Fibroblast of the aortic adventitia (primary cell): ENCODE measurements around the gene MPV17. TPM values are rescaled to one million over a fixed set of nuclear protein-coding genes. Genes with fewer than 3 reads are reported as not detected.

Experiments
- DNase-seq: peaks from one replicate; pipeline ENCODE4 v3.0.0-alpha.2; 2010; ENCODE audit warnings: low read depth
- H3K4me3 ChIP-seq: 2 replicates; pipeline ENCODE4 v1.5.1; 2011; ENCODE audit warnings: low read depth, mild to moderate bottlenecking, control low read depth, low read length, moderate library complexity
- total RNA-seq: library from RNA; depleted of rRNA; stranded (reverse); fragments of >200 nt; gene quantifications from 2 replicates; pipeline ENCODE4 v1.2.3, GENCODE V29; 2012; ENCODE audit warnings: low replicate concordance
- TF ChIP-seq, protein P1 (sequence below): IDR thresholded peaks from 2 replicates; pipeline ENCODE4 v1.5.1; 2011; ENCODE audit warnings: mild to moderate bottlenecking, low read length, control low read depth, inconsistent platforms; ENCODE audit not compliant: insufficient read depth

Gene MPV17
- total RNA-seq, 1 donor, result 92.8 TPM

DNA sequence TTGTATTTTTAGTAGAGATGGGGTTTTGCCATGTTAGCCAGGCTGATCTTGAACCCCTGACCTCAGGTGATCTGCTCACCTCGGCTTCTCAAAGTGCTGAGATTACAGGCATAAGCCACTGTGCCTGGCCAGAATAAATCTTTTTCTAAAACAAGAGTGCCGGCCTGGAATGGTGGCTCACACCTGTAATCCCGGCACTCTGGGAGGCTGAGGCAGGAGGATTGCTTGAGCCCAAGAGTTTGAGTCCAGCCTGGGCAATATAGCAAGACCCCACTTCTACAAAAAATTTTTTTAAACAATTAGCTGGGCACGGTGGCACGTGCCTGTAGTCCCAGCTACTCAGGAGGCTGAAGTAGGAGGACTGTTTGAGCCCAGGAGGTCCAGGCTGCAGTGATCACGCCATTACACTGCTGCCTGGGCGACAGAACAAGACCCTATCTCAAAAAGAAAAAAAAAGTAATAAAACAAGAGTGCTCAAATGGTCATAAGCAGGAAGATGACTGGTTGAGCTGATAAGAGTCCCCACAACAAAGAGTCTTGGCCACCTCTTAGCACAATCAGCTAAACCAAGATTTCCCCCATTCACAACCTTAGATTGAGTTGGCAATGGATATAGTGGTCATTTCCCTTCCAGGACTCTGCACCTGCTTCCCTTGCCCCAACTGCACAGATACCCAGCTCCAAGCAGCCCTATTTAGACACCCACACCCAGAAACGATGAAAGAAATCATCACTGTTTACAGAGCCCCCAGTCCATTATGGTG is 8.8 kb downstream of the MPV17 start:
- TF ChIP-seq, protein P1, sequence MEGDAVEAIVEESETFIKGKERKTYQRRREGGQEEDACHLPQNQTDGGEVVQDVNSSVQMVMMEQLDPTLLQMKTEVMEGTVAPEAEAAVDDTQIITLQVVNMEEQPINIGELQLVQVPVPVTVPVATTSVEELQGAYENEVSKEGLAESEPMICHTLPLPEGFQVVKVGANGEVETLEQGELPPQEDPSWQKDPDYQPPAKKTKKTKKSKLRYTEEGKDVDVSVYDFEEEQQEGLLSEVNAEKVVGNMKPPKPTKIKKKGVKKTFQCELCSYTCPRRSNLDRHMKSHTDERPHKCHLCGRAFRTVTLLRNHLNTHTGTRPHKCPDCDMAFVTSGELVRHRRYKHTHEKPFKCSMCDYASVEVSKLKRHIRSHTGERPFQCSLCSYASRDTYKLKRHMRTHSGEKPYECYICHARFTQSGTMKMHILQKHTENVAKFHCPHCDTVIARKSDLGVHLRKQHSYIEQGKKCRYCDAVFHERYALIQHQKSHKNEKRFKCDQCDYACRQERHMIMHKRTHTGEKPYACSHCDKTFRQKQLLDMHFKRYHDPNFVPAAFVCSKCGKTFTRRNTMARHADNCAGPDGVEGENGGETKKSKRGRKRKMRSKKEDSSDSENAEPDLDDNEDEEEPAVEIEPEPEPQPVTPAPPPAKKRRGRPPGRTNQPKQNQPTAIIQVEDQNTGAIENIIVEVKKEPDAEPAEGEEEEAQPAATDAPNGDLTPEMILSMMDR, result no peak
- no peak for DNase-seq
- no peak overlapping the region for H3K4me3 ChIP-seq

- no peak overlapping the region for H3K4me3 ChIP-seq
- TF ChIP-seq, protein P1, result no peak
- DNase-seq, result no peak
Observed at GRCh38 chr2:27312152-27312551, 10.7 kb downstream of the MPV17 start.

DNA sequence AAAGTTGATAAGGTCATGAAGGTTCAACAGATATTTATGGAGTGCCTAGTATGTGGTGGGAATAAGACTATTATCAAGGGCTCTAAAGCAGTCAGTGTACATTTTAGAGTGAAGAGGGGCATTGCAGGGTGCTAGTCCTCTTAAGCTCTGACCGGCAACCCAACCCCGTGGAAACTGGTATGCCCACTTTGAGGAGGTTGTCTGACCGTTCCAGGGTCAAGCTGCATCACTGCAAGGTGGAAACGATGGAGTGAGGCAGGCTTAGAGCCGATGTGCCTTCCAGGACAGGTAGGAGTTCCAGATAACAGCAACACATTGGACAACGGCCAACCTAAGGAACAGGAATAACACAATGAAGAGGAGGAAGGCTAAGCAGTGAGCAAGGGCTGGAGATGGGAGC is 13.2 kb downstream of the MPV17 start:
- no peak for DNase-seq
- TF ChIP-seq, protein P1, result no peak

DNA sequence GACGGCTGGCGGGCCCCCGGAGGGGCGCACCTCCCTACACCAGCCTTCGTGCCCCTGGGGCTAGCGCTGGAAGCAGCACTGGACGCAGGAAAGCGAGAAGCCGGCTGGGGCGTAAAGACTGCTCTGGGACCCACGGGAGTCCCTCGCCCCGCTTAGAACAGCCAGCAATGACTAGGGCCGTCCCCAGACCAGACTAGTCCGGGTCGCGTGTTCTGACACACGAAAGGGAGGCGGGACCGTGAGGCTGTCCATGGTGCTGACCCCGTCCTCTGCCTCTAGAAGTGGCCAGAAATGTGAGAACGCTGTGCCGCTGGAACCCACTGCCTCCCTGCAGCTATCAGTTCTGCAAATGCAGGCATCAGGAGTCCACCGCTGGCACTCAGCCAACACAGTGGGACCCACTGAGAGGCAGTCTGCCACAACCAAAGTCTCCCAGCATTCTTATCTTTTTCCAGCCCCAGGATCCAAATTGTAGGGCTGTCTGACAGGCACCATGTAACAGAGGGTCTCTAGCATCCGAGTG is 14.5 kb downstream of the MPV17 start, which contains the start of gene UCN:
UCN (minus strand) TSS at position 87 of the 523 bp plus-strand sequence. CDS start 550 bp downstream, outside the sequence.
- TF ChIP-seq, protein P1, result no peak
- DNase-seq, result peak; percentile 36
- no peak within 1 kb of the TSS for H3K4me3 ChIP-seq

More for the DNA sequence above, 13.2 kb downstream of the MPV17 start:
- no peak overlapping the region for H3K4me3 ChIP-seq

- H3K4me3 ChIP-seq, result no peak overlapping the region
- DNase-seq, result no peak
- TF ChIP-seq, protein P1, result no peak
Observed at GRCh38 chr2:27307545-27308358, 15.1 kb downstream of the MPV17 start.

DNA sequence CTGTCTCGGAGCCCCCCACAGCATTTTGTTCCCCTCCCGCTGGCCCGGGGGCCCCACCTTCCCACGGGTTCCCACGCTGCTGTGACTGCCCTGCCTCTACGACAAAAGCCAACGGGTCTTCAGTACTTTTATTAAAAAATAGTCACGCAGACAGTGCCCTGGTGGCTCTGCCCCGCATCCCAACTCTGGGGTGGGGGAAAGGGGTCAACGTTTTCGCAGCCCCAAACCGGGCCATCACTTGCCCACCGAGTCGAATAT is 15.7 kb downstream of the MPV17 start:
- H3K4me3 ChIP-seq, result no peak overlapping the region
- no peak for DNase-seq
- TF ChIP-seq, protein P1, result no peak
